HG02840 (cell line): ENCODE results near the gene ANKRD26.

Experiments
- ATAC-seq: cut with Tn5 transposase; IDR thresholded peaks from one replicate; pipeline ENCODE4 v1.9.1; 2021; ENCODE audit warnings: mild to moderate bottlenecking, moderate library complexity, moderate number of reproducible peaks; ENCODE audit not compliant: unreplicated experiment, low FRiP score

Gene ANKRD26

GRCh38 chr10:27022048-27022447, 78.2 kb downstream of the ANKRD26 start:
- ATAC-seq: no peak

- ATAC-seq: no peak
These were observed 80.1 kb downstream of the ANKRD26 start for GRCh38 chr10:27020243-27020642.

- no peak for ATAC-seq
These were observed 80.5 kb downstream of the ANKRD26 start for GRCh38 chr10:27019827-27020226.

- ATAC-seq: no peak
These were observed 102.7 kb downstream of the ANKRD26 start for GRCh38 chr10:26997610-26998009.

DNA sequence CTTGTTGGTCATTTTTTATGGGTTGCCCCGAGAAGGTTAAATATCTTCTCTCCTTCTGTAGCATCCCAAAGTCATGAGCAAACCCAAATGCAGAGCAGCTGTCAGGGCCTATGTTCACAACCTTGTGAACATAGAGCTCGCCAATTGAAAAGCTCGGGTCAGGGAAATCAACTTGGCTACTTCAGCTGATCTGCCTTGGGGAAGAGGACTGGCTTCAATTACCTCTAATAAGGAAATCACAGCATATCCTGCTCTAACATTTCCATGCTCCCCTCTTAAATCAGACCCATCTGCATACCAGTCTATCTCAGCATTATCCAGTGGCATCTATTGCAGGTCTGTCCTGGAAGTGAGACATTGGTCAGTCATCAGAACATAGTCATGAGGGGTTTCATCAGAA, 105.6 kb downstream of the ANKRD26 start:
- no peak for ATAC-seq

DNA sequence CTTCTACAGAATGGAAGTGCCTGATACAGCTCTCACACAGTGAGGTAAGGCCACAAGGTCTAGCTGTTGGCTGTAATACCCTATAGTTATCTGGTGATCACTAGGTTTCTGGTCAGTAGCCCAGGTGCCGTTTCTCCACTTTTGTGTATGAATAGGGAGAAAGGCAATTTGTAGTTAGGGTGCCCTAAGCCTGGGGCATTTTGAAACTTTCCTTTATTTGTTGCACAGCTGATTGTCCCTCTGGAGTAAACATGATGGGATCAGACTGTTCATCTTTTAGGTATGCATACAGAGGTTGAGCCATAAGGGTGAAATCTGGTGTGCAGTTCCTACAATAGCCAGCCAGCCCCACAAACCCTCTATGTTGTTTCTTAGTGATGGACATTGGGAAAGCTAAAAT, 112.4 kb downstream of the ANKRD26 start:
- no peak for ATAC-seq

DNA sequence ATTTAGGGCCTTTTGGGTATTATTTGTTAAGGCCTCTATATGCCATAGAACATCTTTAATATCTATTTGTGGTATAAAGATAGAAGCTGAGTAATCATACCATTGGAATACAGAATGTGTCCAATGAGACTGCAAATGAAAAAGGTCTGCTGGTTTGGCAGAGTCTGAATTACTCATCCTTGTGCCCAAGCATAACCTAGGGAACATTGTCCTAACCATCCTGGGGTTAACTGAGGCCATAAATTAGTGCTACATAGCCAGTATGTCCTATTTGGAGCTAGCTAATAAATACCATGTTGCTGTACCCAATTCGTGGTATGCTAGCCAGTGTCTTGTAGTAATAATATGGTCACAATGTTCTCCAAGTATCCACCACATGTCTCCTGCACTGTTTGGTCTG, 117.1 kb downstream of the ANKRD26 start:
- ATAC-seq: no peak

GRCh38 chr10:26982058-26982457, 118.2 kb downstream of the ANKRD26 start:
- ATAC-seq: no peak

DNA sequence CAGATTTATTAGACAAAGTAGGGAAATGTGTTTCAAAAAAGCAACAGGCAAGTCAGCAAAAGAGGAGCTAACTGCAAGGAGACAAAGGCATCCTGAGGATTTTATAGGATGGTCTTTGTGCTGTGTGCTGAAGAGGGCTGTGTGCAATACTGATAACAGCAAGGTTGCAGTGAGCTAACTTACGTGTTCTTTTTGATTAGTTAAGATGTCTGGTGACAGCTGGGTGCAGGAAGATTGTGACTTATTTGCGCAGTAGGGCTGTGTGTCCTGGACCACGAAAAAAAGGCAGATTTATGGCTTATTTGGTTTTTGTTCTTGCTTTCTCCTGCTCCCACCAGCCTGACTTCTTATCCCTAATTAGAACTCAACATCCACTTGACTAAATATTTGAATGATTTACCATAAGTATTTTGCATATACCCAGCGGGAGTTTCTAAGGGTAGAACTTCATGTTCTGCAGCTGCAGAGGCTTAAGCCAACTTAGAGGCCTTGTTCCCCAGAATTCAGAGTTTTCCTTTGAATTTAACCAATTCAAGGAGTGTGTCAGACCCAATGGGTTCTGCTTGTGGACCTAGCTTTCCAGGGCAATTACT, 119.0 kb downstream of the ANKRD26 start:
- no peak for ATAC-seq

DNA sequence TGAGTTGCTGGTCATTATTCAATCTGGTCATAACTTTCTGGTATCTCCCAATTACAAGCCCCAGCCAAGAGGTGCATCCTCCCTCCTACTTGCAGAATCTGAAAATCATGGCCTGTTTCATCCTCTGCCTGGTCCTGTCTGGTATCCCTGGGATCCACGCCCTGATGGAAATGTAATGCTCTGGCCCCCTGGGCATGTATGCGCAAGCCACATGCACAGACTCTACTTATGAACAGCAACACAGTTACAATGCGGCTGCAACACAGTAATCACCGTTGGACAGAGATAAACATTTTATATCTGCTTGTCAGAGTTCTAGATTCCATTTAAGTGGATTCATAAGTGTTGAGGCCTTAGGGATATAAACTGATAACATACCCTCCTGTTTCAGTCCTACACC, 121.8 kb downstream of the ANKRD26 start:
- no peak for ATAC-seq

GRCh38 chr10:26977635-26978034, 122.7 kb downstream of the ANKRD26 start:
- no peak for ATAC-seq

- ATAC-seq: no peak
These were observed 129.6 kb downstream of the ANKRD26 start for GRCh38 chr10:26970667-26971066.

DNA sequence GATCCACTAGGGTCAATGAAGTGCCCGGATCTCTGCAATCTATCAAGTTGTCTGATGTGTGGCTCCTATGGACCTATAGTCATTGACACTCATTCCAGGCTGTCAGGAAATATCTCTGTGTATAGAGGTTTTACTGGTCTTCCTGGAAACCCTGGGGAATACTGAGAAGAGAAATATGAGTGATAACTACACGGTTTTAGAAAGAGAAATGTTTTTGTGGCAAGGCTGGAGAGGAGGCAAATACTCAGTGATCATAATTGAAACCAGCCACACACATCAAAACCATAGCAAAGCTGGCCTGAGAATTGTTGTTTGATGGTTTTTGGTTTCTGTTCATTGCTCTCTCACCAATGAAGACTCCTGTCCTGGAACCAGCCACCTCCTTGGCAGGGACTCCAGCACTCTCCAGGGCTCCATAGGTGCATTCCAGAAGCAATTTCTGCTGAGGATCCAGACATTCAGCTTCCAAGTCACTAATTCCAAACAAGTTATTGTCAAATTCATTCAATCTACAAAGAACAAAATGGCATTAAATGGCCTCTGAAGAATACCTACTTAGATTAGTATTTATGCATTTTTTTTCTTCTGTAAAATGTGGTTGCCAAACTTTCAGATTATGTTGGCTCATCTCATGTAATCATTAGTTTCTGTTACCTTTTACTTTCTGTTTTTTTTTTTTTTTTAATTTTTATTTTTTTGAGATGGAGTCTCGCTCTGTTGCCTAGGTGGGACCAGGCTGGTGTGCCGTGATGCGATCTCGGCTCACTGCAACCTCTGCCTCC, 131.0 kb downstream of the ANKRD26 start:
- ATAC-seq: peak; percentile 81

- ATAC-seq: no peak
These were observed 137.5 kb downstream of the ANKRD26 start for GRCh38 chr10:26962835-26963234.

DNA sequence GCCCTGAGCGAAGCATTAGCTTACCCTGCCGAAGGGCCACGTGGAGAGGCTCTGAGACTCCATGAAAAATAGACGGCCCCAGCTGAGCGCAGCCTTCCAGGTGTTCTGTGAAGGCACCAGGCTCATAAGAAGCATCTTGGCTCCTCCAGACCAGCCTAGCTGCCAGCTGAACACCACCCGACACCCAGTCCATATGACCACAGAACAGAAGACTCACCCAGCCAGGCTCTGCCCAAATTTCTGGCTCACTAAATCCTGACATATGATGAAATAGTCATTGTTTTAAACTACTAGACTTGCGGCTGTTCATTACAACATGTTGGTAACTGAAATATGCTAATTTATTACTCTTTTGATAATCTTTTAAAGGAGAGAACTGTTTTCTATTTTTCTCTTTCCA, 140.0 kb downstream of the ANKRD26 start:
- ATAC-seq: no peak

- ATAC-seq: no peak
These were observed 140.5 kb downstream of the ANKRD26 start for GRCh38 chr10:26959841-26960240.
